Muscle layer of colon (tissue), 2 donors: ENCODE measurements around the gene ST7L.
A peak's percentile ranks its signal among the peaks of the same experiment; 100 is the strongest.
"Not testable (repeated sequence)": the region's sequence is repeated elsewhere in the genome, so short reads cannot be mapped to it uniquely, and the experiment has no call there.

Experiments
- H3K27ac ChIP-seq: one replicate; pipeline ENCODE4 v1.7.0; 2013; ENCODE audit warnings: low read depth, mild to moderate bottlenecking, low read length, moderate library complexity
- H3K27me3 ChIP-seq, 2 donors: one replicate each; pipeline ENCODE4 v1.7.0; 2013; ENCODE audit warnings: low read length in 2 of 2, mild to moderate bottlenecking in 2 of 2; ENCODE audit not compliant: insufficient read depth in 2 of 2, control insufficient read depth in 1 of 2
- H3K36me3 ChIP-seq: one replicate; pipeline ENCODE4 v1.7.0; 2013; ENCODE audit warnings: mild to moderate bottlenecking, low read length; ENCODE audit not compliant: insufficient read depth
- H3K4me1 ChIP-seq: one replicate; pipeline ENCODE4 v1.7.0; 2013; ENCODE audit warnings: mild to moderate bottlenecking, low read length; ENCODE audit not compliant: insufficient read depth
- H3K4me3 ChIP-seq, 2 donors: one replicate each; pipeline ENCODE4 v1.7.0; 2013; ENCODE audit warnings: low read length in 2 of 2, low read depth in 1 of 2, mild to moderate bottlenecking in 1 of 2, moderate library complexity in 1 of 2
- H3K9ac ChIP-seq: one replicate; pipeline ENCODE4 v1.7.0; 2013; ENCODE audit warnings: low read length
- H3K9me3 ChIP-seq: one replicate; pipeline ENCODE4 v1.7.0; 2013; ENCODE audit warnings: mild to moderate bottlenecking, low read length
- donor health status: abdominal sarcoma.
- donor health status: Adenocarcinoma of cecum.

ST7L gene

GRCh38 chr1:112505400-112505785 is 113.5 kb downstream of the ST7L start:
- Histone ChIP-seq H3K27me3 (peaks cover 18 to 49% of the 10 kb centered on the region in 2 donors), H3K4me1 (peaks cover 17% of the 10 kb centered on the region), H3K36me3 (no peaks in the 10 kb centered on the region), H3K9ac (no peak overlapping the region), H3K4me3 (no peak overlapping the region), H3K9me3 (no peaks in the 10 kb centered on the region), H3K27ac (no peak overlapping the region)

- Histone ChIP-seq H3K9me3 (no peaks in the 10 kb centered on the region), H3K27ac (no peak overlapping the region), H3K4me3 (no peak overlapping the region), H3K9ac (no peak overlapping the region), H3K36me3 (no peaks in the 10 kb centered on the region), H3K27me3 (peaks cover 18 to 49% of the 10 kb centered on the region in 2 donors), H3K4me1 (peaks cover 17% of the 10 kb centered on the region)
Measured at GRCh38 chr1:112504661-112505399, 114.1 kb downstream of the ST7L start.

GRCh38 chr1:112504001-112504660 is 114.8 kb downstream of the ST7L start:
- H3K27me3 ChIP-seq = peaks cover 18 to 44% of the 10 kb centered on the region in 2 donors
- no peak overlapping the region for H3K27ac ChIP-seq
- H3K9ac ChIP-seq = no peak overlapping the region
- H3K4me1 ChIP-seq = peaks cover 17% of the 10 kb centered on the region
- H3K4me3 ChIP-seq = no peak overlapping the region
- H3K9me3 ChIP-seq = no peaks in the 10 kb centered on the region
- H3K36me3 ChIP-seq = no peaks in the 10 kb centered on the region

GRCh38 chr1:112502826-112503225 is 116.1 kb downstream of the ST7L start:
- H3K4me3 ChIP-seq = no peak overlapping the region

GRCh38 chr1:112501810-112502641 is 116.9 kb downstream of the ST7L start:
- H3K9ac ChIP-seq = no peak overlapping the region

More at GRCh38 chr1:112502826-112503225, 116.1 kb downstream of the ST7L start:
- H3K27me3 ChIP-seq = peaks cover 10 to 31% of the 10 kb centered on the region in 2 donors
- no peak overlapping the region for H3K27ac ChIP-seq
- H3K9ac ChIP-seq = no peak overlapping the region
- H3K9me3 ChIP-seq = no peaks in the 10 kb centered on the region
- H3K4me1 ChIP-seq = peaks cover 10% of the 10 kb centered on the region
- no peaks in the 10 kb centered on the region for H3K36me3 ChIP-seq

GRCh38 chr1:112496290-112496689 is 122.7 kb downstream of the ST7L start:
- H3K4me1 ChIP-seq = peaks cover 1% of the 10 kb centered on the region
- no peaks in the 10 kb centered on the region for H3K9me3 ChIP-seq

More at GRCh38 chr1:112501810-112502641, 116.9 kb downstream of the ST7L start:
- Histone ChIP-seq H3K4me3 (peak overlapping the region; percentile 41 to 52), H3K27ac (peak overlapping the region; percentile 1), H3K27me3 (peaks cover 2 to 23% of the 10 kb centered on the region in 2 donors), H3K9me3 (no peaks in the 10 kb centered on the region), H3K4me1 (peaks cover 6% of the 10 kb centered on the region), H3K36me3 (no peaks in the 10 kb centered on the region)

GRCh38 chr1:112493351-112493750 is 125.6 kb downstream of the ST7L start:
- no peaks in the 10 kb centered on the region for H3K4me1 ChIP-seq
- no peaks in the 10 kb centered on the region for H3K27me3 ChIP-seq
- H3K4me3 ChIP-seq = no peak overlapping the region
- no peak overlapping the region for H3K27ac ChIP-seq
- no peak overlapping the region for H3K9ac ChIP-seq
- H3K9me3 ChIP-seq = no peaks in the 10 kb centered on the region
- H3K36me3 ChIP-seq = no peaks in the 10 kb centered on the region

More at GRCh38 chr1:112496290-112496689, 122.7 kb downstream of the ST7L start:
- Histone ChIP-seq H3K27me3 (no peaks in the 10 kb centered on the region), H3K27ac (no peak overlapping the region), H3K9ac (no peak overlapping the region), H3K36me3 (no peaks in the 10 kb centered on the region), H3K4me3 (no peak overlapping the region)

GRCh38 chr1:112492076-112492475 is 126.9 kb downstream of the ST7L start:
- H3K9me3 ChIP-seq = no peaks in the 10 kb centered on the region
- no peaks in the 10 kb centered on the region for H3K27me3 ChIP-seq
- no peak overlapping the region for H3K9ac ChIP-seq
- no peaks in the 10 kb centered on the region for H3K4me1 ChIP-seq
- no peaks in the 10 kb centered on the region for H3K36me3 ChIP-seq
- no peak overlapping the region for H3K4me3 ChIP-seq
- no peak overlapping the region for H3K27ac ChIP-seq

- Histone ChIP-seq H3K27me3 (no peaks in the 10 kb centered on the region), H3K9me3 (no peaks in the 10 kb centered on the region), H3K36me3 (no peaks in the 10 kb centered on the region), H3K9ac (no peak overlapping the region), H3K4me3 (no peak overlapping the region), H3K4me1 (no peaks in the 10 kb centered on the region), H3K27ac (no peak overlapping the region)
Measured at GRCh38 chr1:112488141-112488540, 130.8 kb downstream of the ST7L start.

GRCh38 chr1:112487686-112488085 is 131.3 kb downstream of the ST7L start:
- H3K27ac ChIP-seq, H3K9me3 ChIP-seq, H3K4me1 ChIP-seq, H3K4me3 ChIP-seq, H3K9ac ChIP-seq, H3K27me3 ChIP-seq, H3K36me3 ChIP-seq: not testable (repeated sequence)

- not testable (repeated sequence) for H3K4me1 ChIP-seq, H3K4me3 ChIP-seq, H3K9me3 ChIP-seq, H3K27me3 ChIP-seq, H3K27ac ChIP-seq, H3K9ac ChIP-seq, H3K36me3 ChIP-seq
Measured at GRCh38 chr1:112486063-112486462, 132.9 kb downstream of the ST7L start.
